ENCODE measurements around the gene GPC3. TPM values are rescaled to one million over a fixed set of nuclear protein-coding genes. Genes with fewer than 3 reads are reported as not detected.

Gene GPC3
- total RNA-seq, 1 donor: not detected

- no peak for TF ChIP-seq CTCF (IDR thresholded peaks at IDR 0.05; ENCODE audit: insufficient read depth, low read length)
- H3K4me3 ChIP-seq (ENCODE audit: low read depth, low read length): no peak overlapping the region
- no peak for DNase-seq (ENCODE audit: low read depth)
Observed at GRCh38 chrX:133810925-133811324, 174.5 kb downstream of the GPC3 start.

GRCh38 chrX:133804072-133804471, 181.3 kb downstream of the GPC3 start:
- H3K4me3 ChIP-seq (ENCODE audit: low read depth, low read length): no peak overlapping the region
- TF ChIP-seq CTCF (IDR thresholded peaks at IDR 0.05; ENCODE audit: insufficient read depth, low read length): no peak
- DNase-seq (ENCODE audit: low read depth): no peak

- no peak for TF ChIP-seq CTCF (IDR thresholded peaks at IDR 0.05; ENCODE audit: insufficient read depth, low read length)
- DNase-seq (ENCODE audit: low read depth): no peak
- no peak overlapping the region for H3K4me3 ChIP-seq (ENCODE audit: low read depth, low read length)
Observed at GRCh38 chrX:133796282-133796681, 189.1 kb downstream of the GPC3 start.

- TF ChIP-seq CTCF (IDR thresholded peaks at IDR 0.05; ENCODE audit: insufficient read depth, low read length): no peak
- no peak for DNase-seq (ENCODE audit: low read depth)
- no peak overlapping the region for H3K4me3 ChIP-seq (ENCODE audit: low read depth, low read length)
Observed at GRCh38 chrX:133794126-133794525, 191.3 kb downstream of the GPC3 start.

GRCh38 chrX:133793626-133794025, 191.8 kb downstream of the GPC3 start:
- TF ChIP-seq CTCF (IDR thresholded peaks at IDR 0.05; ENCODE audit: insufficient read depth, low read length): no peak
- no peak for DNase-seq (ENCODE audit: low read depth)
- H3K4me3 ChIP-seq (ENCODE audit: low read depth, low read length): no peak overlapping the region

- peak; percentile 100 for TF ChIP-seq CTCF (IDR thresholded peaks at IDR 0.05; ENCODE audit: insufficient read depth, low read length)
- DNase-seq (ENCODE audit: low read depth): peak; percentile 73
- H3K4me3 ChIP-seq (ENCODE audit: low read depth, low read length): peak overlapping the region; percentile 29
Observed at GRCh38 chrX:133792198-133792953, 193.0 kb downstream of the GPC3 start.

- no peak for DNase-seq (ENCODE audit: low read depth)
Observed at GRCh38 chrX:133789829-133790228, 195.6 kb downstream of the GPC3 start.

More at GRCh38 chrX:133789829-133790228, 195.6 kb downstream of the GPC3 start:
- no peak for TF ChIP-seq CTCF (IDR thresholded peaks at IDR 0.05; ENCODE audit: insufficient read depth, low read length)
- no peak overlapping the region for H3K4me3 ChIP-seq (ENCODE audit: low read depth, low read length)

All from fibroblast of the aortic adventitia (primary cell).